A549 (cell line): ENCODE measurements around the gene ZNF507. TPM values are rescaled to one million over a fixed set of nuclear protein-coding genes. Genes with fewer than 3 reads are reported as not detected.

Experiments
- ATAC-seq, 2 experiments: fragments of 200-7000 bp in 1 of 2; fragments of >200 bp in 1 of 2; cut with Nextera tagmentation in 1 of 2; cut with Tn5 transposase in 1 of 2; 3 replicates each; pipeline versions ENCODE4 v1.8.0 to v1.9.1; 2018 to 2020; ENCODE audit warnings: mild to moderate bottlenecking in 1 of 2, moderate library complexity in 1 of 2
- CTCF ChIA-PET: fragments of 300-600 bp; sonication (Branson Sonifier 250); formaldehyde crosslinking; extraction: SDS; loops from one replicate; lab custom pipeline; 2021; ENCODE audit warnings: antibody characterized with exemption, inconsistent platforms; lab: Yijun Ruan, JAX
- POLR2A ChIA-PET: fragments of 350-600 bp; formaldehyde crosslinking; extraction: SDS; loops from one replicate; lab custom pipeline; 2021; ENCODE audit warnings: antibody characterized with exemption, inconsistent platforms; lab: Yijun Ruan, JAX
- DNase-seq, 2 experiments: peaks; one replicate each; pipeline versions ENCODE4 v3.0.0 to v3.0.0-alpha.2; 2011 to 2016; ENCODE audit warnings: low read depth in 1 of 2, low spot score in 1 of 2
- FAIRE-seq: peaks from 2 replicates; lab custom pipeline; 2011; peaks lifted over from hg19 to GRCh38; lab: Jason Lieb, UNC
- H3K27ac ChIP-seq, 2 experiments: fragments of >200 bp; sonication (Bioruptor Twin); formaldehyde crosslinking; 3 replicates each; pipeline ENCODE4 v1.5.1; 2016 to 2017
- H3K4me1 ChIP-seq: fragments of >200 bp; sonication (Bioruptor Twin); formaldehyde crosslinking; 3 replicates; pipeline ENCODE4 v1.6.1; 2016
- H3K4me2 ChIP-seq: fragments of >200 bp; sonication (Bioruptor Twin); formaldehyde crosslinking; 3 replicates; pipeline ENCODE4 v1.6.1; 2016
- H3K4me3 ChIP-seq: fragments of >200 bp; sonication (Bioruptor Twin); formaldehyde crosslinking; 3 replicates; pipeline ENCODE4 v1.5.1; 2016
- H3K9me3 ChIP-seq: fragments of >200 bp; sonication (Bioruptor Twin); formaldehyde crosslinking; 3 replicates; pipeline ENCODE4 v1.6.1; 2016
- BHLHE40 ChIP-seq: IDR thresholded peaks from 2 replicates; pipeline ENCODE4 v1.6.1; 2012; ENCODE audit warnings: low read depth, low read length, inconsistent platforms
- CEBPB ChIP-seq, 2 experiments: fragments of >200 bp in 1 of 2; sonication (Bioruptor Twin) in 1 of 2; formaldehyde crosslinking in 1 of 2; IDR thresholded peaks; 2 replicates each; pipeline ENCODE4 v1.6.1; 2012 to 2016
- CHD2 ChIP-seq: fragments of 150-350 bp; IDR thresholded peaks from 2 replicates; pipeline ENCODE4 v1.6.1; 2014; ENCODE audit warnings: low read length; ENCODE audit not compliant: partially characterized antibody
- HOXA7 ChIP-seq: fragments of 250-450 bp; sonication (Bioruptor Pico); IDR thresholded peaks from 2 replicates; pipeline ENCODE4 v1.5.0; 2020; ENCODE audit warnings: mild to moderate bottlenecking, moderate library complexity
- HOXB13 ChIP-seq: fragments of 250-450 bp; sonication (Bioruptor Pico); IDR thresholded peaks from 2 replicates; pipeline ENCODE4 v1.5.0; 2020; ENCODE audit warnings: low read depth, mild to moderate bottlenecking, moderate library complexity
- KDM1A ChIP-seq: fragments of 200-600 bp; sonication (generic); IDR thresholded peaks from 2 replicates; pipeline ENCODE4 v1.6.1; 2016; ENCODE audit warnings: low read depth, mild to moderate bottlenecking
- KDM5A ChIP-seq: fragments of 200-600 bp; sonication (generic); IDR thresholded peaks from 2 replicates; pipeline ENCODE4 v1.6.1; 2016; ENCODE audit warnings: antibody characterized with exemption, mild to moderate bottlenecking
- MAFK ChIP-seq: fragments of 450-650 bp; IDR thresholded peaks from 2 replicates; pipeline ENCODE4 v1.6.1; 2014; ENCODE audit not compliant: partially characterized antibody
- NPAS2 ChIP-seq: fragments of 250-450 bp; sonication (Bioruptor Pico); IDR thresholded peaks from 2 replicates; pipeline ENCODE4 v1.8.0; 2022; ENCODE audit warnings: mild to moderate bottlenecking, moderate library complexity, borderline replicate concordance
- RAD21 ChIP-seq, 2 experiments: fragments of >200 bp in 1 of 2; sonication (Bioruptor Twin) in 1 of 2; formaldehyde crosslinking in 1 of 2; IDR thresholded peaks in 1 of 2; conservative IDR thresholded peaks in 1 of 2; 2 replicates in 1 of 2; 3 replicates in 1 of 2; pipeline ENCODE4 v1.6.1; 2012 to 2018; ENCODE audit warnings: inconsistent platforms in 1 of 2
- RFX5 ChIP-seq: fragments of 450-650 bp; IDR thresholded peaks from 2 replicates; pipeline ENCODE4 v1.7.1; 2014; ENCODE audit warnings: antibody characterized with exemption, mild to moderate bottlenecking, moderate library complexity
- SMC3 ChIP-seq: fragments of >200 bp; sonication (Bioruptor Twin); formaldehyde crosslinking; IDR thresholded peaks from 3 replicates; pipeline ENCODE4 v1.6.1; 2018; ENCODE audit warnings: inconsistent platforms
- SREBF2 ChIP-seq: fragments of 450-650 bp; IDR thresholded peaks from 2 replicates; pipeline ENCODE4 v1.6.1; 2014; ENCODE audit warnings: mild to moderate bottlenecking, moderate library complexity
- TFCP2L1 ChIP-seq: fragments of 250-450 bp; sonication (Bioruptor Pico); IDR thresholded peaks from 2 replicates; pipeline ENCODE4 v1.5.0; 2021; ENCODE audit warnings: mild to moderate bottlenecking
- WGBS: methylation state at CpG from one replicate; pipeline ENCODE4 v1.1.6; 2017; ENCODE audit errors: missing lambda C conversion rate; 5-methylcytosine and 5-hydroxymethylcytosine counted together
- polyA plus RNA-seq, 4 experiments: library from polyadenylated mRNA; depleted of rRNA in 3 of 4; stranded (reverse); fragments of >200 nt; fragmentation: RNase III in 1 of 4; extraction: RNeasy Plus Mini Kit Qiagen cat#74134 plus additional on column Dnase treatment in 1 of 4; gene quantifications; 2 replicates in 3 of 4; 3 replicates in 1 of 4; pipeline ENCODE4 v1.2.3, GENCODE V29; 2011 to 2017
- TF ChIP-seq, protein P1 (sequence below): IDR thresholded peaks from 2 replicates; pipeline ENCODE4 v1.6.1; 2012
- TF ChIP-seq, protein P2 (sequence below): fragments of >200 bp; sonication (Bioruptor Twin); formaldehyde crosslinking; IDR thresholded peaks from 3 replicates; pipeline ENCODE4 v1.5.1; 2016
- TF ChIP-seq, protein P3 (sequence below): IDR thresholded peaks from 2 replicates; pipeline ENCODE4 v1.6.1; 2012
- TF ChIP-seq, protein P4 (sequence below): IDR thresholded peaks from 2 replicates; pipeline ENCODE4 v1.6.1; 2012; ENCODE audit warnings: low read depth, borderline replicate concordance

ZNF507 gene
- polyA plus RNA-seq, 2 of the 4 experiments (the other 2 are of a cell fraction) = 14.6 to 49.8 TPM

- DNase-seq = no peak
- FAIRE-seq = peak; percentile 61
- Histone ChIP-seq H3K4me2 (no peak overlapping the region), H3K4me3 (no peak overlapping the region), H3K4me1 (0 out of 3 replicates have a peak, but pooled peaks cover 3% of the 10 kb centered on the region), H3K27ac (no peak overlapping the region), H3K9me3 (no peaks in the 10 kb centered on the region)
- no peak for ATAC-seq
- POLR2A ChIA-PET = no interaction called here
- no peak for TF ChIP-seq KDM1A
- no peak for TF ChIP-seq BHLHE40
- TF ChIP-seq, protein P1, sequence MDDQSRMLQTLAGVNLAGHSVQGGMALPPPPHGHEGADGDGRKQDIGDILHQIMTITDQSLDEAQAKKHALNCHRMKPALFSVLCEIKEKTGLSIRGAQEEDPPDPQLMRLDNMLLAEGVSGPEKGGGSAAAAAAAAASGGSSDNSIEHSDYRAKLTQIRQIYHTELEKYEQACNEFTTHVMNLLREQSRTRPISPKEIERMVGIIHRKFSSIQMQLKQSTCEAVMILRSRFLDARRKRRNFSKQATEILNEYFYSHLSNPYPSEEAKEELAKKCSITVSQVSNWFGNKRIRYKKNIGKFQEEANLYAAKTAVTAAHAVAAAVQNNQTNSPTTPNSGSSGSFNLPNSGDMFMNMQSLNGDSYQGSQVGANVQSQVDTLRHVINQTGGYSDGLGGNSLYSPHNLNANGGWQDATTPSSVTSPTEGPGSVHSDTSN = no peak
- TF ChIP-seq CEBPB (IDR thresholded peaks at IDR 0.05) = no peak
- no peak for TF ChIP-seq TFCP2L1 (CRISPR knock-in tag)
- TF ChIP-seq NPAS2 (CRISPR knock-in tag) = no peak
- WGBS = 42% methylated on average over 1 of the region's 1 CpG
- CTCF ChIA-PET = interaction anchor here (1.1 kb wide), 1 partner anchor 245 kb away, joined by 3 read pairs; no protein-coding TSS in a partner anchor
Observed at GRCh38 chr19:32317086-32317485, 28.3 kb upstream of the ZNF507 start.

GRCh38 chr19:32318884-32319520 is 26.4 kb upstream of the ZNF507 start:
- ChIA-PET CTCF (interaction anchor here (0.7 to 6.6 kb wide), 14 partner anchors 9 to 375 kb away, joined by 3 to 79 read pairs (median 5); partner anchors contain the start of gene ZNF507), POLR2A (interaction anchor here (0.7 to 1.4 kb wide), 3 partner anchors 26 to 417 kb away, joined by 3 to 5 read pairs (median 3); partner anchors contain the start of genes DPY19L3 and ZNF507)
- WGBS = 32% methylated on average over 5 of the region's 5 CpGs
- H3K4me1 ChIP-seq = 0 out of 3 replicates have a peak, but pooled peaks cover 3% of the 10 kb centered on the region
- TF ChIP-seq RAD21 (conservative IDR thresholded peaks at IDR 0.05 in 1 of 2, IDR thresholded peaks at IDR 0.05 in 1 of 2) = peak; percentile 22 to 42; a peak in 3 of 5 replicates
- TF ChIP-seq CHD2 = no peak
- TF ChIP-seq BHLHE40 = no peak
- TF ChIP-seq SMC3 = peak; percentile 19; the same call in 2 of the 3 replicates
- no peak for TF ChIP-seq NPAS2 (CRISPR knock-in tag)
- TF ChIP-seq, protein P2, sequence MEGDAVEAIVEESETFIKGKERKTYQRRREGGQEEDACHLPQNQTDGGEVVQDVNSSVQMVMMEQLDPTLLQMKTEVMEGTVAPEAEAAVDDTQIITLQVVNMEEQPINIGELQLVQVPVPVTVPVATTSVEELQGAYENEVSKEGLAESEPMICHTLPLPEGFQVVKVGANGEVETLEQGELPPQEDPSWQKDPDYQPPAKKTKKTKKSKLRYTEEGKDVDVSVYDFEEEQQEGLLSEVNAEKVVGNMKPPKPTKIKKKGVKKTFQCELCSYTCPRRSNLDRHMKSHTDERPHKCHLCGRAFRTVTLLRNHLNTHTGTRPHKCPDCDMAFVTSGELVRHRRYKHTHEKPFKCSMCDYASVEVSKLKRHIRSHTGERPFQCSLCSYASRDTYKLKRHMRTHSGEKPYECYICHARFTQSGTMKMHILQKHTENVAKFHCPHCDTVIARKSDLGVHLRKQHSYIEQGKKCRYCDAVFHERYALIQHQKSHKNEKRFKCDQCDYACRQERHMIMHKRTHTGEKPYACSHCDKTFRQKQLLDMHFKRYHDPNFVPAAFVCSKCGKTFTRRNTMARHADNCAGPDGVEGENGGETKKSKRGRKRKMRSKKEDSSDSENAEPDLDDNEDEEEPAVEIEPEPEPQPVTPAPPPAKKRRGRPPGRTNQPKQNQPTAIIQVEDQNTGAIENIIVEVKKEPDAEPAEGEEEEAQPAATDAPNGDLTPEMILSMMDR = peak; percentile 37; the same call in 2 of the 3 replicates
- TF ChIP-seq, protein P3, sequence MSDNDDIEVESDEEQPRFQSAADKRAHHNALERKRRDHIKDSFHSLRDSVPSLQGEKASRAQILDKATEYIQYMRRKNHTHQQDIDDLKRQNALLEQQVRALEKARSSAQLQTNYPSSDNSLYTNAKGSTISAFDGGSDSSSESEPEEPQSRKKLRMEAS = peak; percentile 34; the same call in 1 of the 2 replicates
- H3K9me3 ChIP-seq = no peaks in the 10 kb centered on the region
- H3K4me3 ChIP-seq = no peak overlapping the region
- peak; percentile 83 to 86; a peak in 5 of 6 replicates for ATAC-seq
- peak; percentile 99 for FAIRE-seq
- no peak overlapping the region for H3K27ac ChIP-seq
- DNase-seq = peak; percentile 68 to 75
- no peak overlapping the region for H3K4me2 ChIP-seq

GRCh38 chr19:32322541-32322940 is 22.9 kb upstream of the ZNF507 start:
- WGBS = 64% methylated on average over 7 of the region's 7 CpGs
- no peak overlapping the region for H3K4me3 ChIP-seq
- no peak overlapping the region for H3K27ac ChIP-seq
- FAIRE-seq = no peak
- H3K4me1 ChIP-seq = 0 out of 3 replicates have a peak, but pooled peaks cover 3% of the 10 kb centered on the region
- H3K9me3 ChIP-seq = no peaks in the 10 kb centered on the region
- DNase-seq = peak in 1 of 2 experiments; percentile 25
- no peak overlapping the region for H3K4me2 ChIP-seq
- peak; percentile 46 to 50; a peak in 5 of 6 replicates for ATAC-seq
- TF ChIP-seq, protein P4, sequence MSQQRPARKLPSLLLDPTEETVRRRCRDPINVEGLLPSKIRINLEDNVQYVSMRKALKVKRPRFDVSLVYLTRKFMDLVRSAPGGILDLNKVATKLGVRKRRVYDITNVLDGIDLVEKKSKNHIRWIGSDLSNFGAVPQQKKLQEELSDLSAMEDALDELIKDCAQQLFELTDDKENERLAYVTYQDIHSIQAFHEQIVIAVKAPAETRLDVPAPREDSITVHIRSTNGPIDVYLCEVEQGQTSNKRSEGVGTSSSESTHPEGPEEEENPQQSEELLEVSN = no peak
- TF ChIP-seq SREBF2 = no peak
- TF ChIP-seq RFX5 = no peak
- TF ChIP-seq HOXB13 = no peak
- no peak for TF ChIP-seq KDM5A
- TF ChIP-seq HOXA7 (CRISPR knock-in tag) = no peak
- no peak for TF ChIP-seq MAFK
- ChIA-PET POLR2A (no interaction called here), CTCF (interaction anchor here (0.6 to 6.6 kb wide), 7 partner anchors 11 to 1640 kb away, joined by 3 to 79 read pairs (median 3); no protein-coding TSS in a partner anchor)
